22Rv1 (cell line): ENCODE measurements around the gene IL1RAPL2.

ENCODE experiments used
- CTCF ChIP-seq: fragments of 450-650 bp; IDR thresholded peaks from 2 replicates; pipeline ENCODE4 v1.5.1; 2017; ENCODE audit warnings: mild to moderate bottlenecking
- ZFX ChIP-seq: fragments of 450-650 bp; IDR thresholded peaks from 2 replicates; pipeline ENCODE4 v1.6.1; 2017; ENCODE audit warnings: antibody characterized with exemption, borderline replicate concordance

- TF ChIP-seq CTCF (no peak), ZFX (no peak)
These were observed 699.1 kb downstream of the IL1RAPL2 start for GRCh38 chrX:105265093-105265492.
